Smooth muscle cell (in vitro differentiated cells): ENCODE measurements around the gene SLCO2B1. TPM values are rescaled to one million over a fixed set of nuclear protein-coding genes. Genes with fewer than 3 reads are reported as not detected.

ENCODE experiments used
- DNase-seq: peaks from one replicate; lab custom pipeline; 2025; ENCODE audit not compliant: unreplicated experiment; lab: John Stamatoyannopoulos, UW
- H2AFZ ChIP-seq: fragments of 200-600 bp; sonication (generic); 2 replicates; pipeline ENCODE4 v1.6.0; 2016; ENCODE audit warnings: antibody characterized with exemption, low read depth, mild to moderate bottlenecking
- H3F3A ChIP-seq: fragments of 200-600 bp; sonication (generic); 2 replicates; pipeline ENCODE4 v1.6.0; 2017; ENCODE audit warnings: antibody characterized with exemption, low read depth
- H3K27ac ChIP-seq: fragments of 200-600 bp; sonication (generic); 2 replicates; pipeline ENCODE4 v1.5.1; 2016; ENCODE audit warnings: low read depth, mild to moderate bottlenecking
- H3K27me3 ChIP-seq: fragments of 200-600 bp; sonication (generic); 2 replicates; pipeline ENCODE4 v1.6.1; 2016; ENCODE audit warnings: low read depth, mild to moderate bottlenecking
- H3K36me3 ChIP-seq: fragments of 200-600 bp; sonication (generic); 2 replicates; pipeline ENCODE4 v1.5.1; 2016; ENCODE audit warnings: low read depth
- H3K4me1 ChIP-seq: fragments of 200-600 bp; sonication (generic); 2 replicates; pipeline ENCODE4 v1.5.1; 2016; ENCODE audit warnings: low read depth
- H3K4me2 ChIP-seq: fragments of 200-600 bp; sonication (generic); 2 replicates; pipeline ENCODE4 v1.6.0; 2016; ENCODE audit warnings: mild to moderate bottlenecking
- H3K4me3 ChIP-seq: fragments of 200-600 bp; sonication (generic); 2 replicates; pipeline ENCODE4 v1.5.1; 2016; ENCODE audit warnings: mild to moderate bottlenecking
- H3K79me2 ChIP-seq: fragments of 200-600 bp; sonication (generic); 2 replicates; pipeline ENCODE4 v1.6.0; 2016; ENCODE audit warnings: low read depth, mild to moderate bottlenecking
- H3K9ac ChIP-seq: fragments of 200-600 bp; sonication (generic); 2 replicates; pipeline ENCODE4 v1.6.0; 2016; ENCODE audit warnings: low read depth
- H3K9me3 ChIP-seq: fragments of 200-600 bp; sonication (generic); replicated peaks from 2 replicates; pipeline ENCODE4 v1.5.1; 2016; ENCODE audit warnings: low read depth
- H4K20me1 ChIP-seq: fragments of 200-600 bp; sonication (generic); 2 replicates; pipeline ENCODE4 v1.6.0; 2016; ENCODE audit warnings: low read depth
- CTCF ChIP-seq: fragments of 200-600 bp; sonication (generic); IDR thresholded peaks from 2 replicates; pipeline ENCODE4 v1.5.1; 2017; ENCODE audit warnings: borderline replicate concordance, mild to moderate bottlenecking, antibody characterized with exemption; ENCODE audit not compliant: insufficient read depth, poor library complexity, severe bottlenecking
- WGBS: methylation state at CpG from one replicate; pipeline ENCODE4 v1.1.7; 2016; ENCODE audit warnings: low lambda C conversion rate; 5-methylcytosine and 5-hydroxymethylcytosine counted together
- polyA plus RNA-seq: library from polyadenylated mRNA; unstranded; fragments of >200 nt; fragmentation: Nextera tagmentation; extraction: Ambion mirVana; gene quantifications from 2 replicates; pipeline ENCODE4 v1.2.1, GENCODE V29; 2016
- total RNA-seq: library from RNA; depleted of rRNA; stranded (reverse); fragments of >200 nt; gene quantifications from 2 replicates; pipeline ENCODE4 v1.2.3, GENCODE V29; 2014

The SLCO2B1 gene
- total and polyA plus RNA-seq, 2 experiments from 2014 or later, result 0.30 TPM; not detected in 1

- no peak for DNase-seq
- Histone ChIP-seq H3F3A (no peaks in the 10 kb centered on the region), H3K27me3 (peaks cover 4% of the 10 kb centered on the region), H3K36me3 (no peaks in the 10 kb centered on the region), H2AFZ (no peak overlapping the region), H3K79me2 (no peaks in the 10 kb centered on the region), H3K9ac (no peak overlapping the region), H3K4me1 (no peaks in the 10 kb centered on the region), H3K9me3 (no peaks in the 10 kb centered on the region), H3K4me2 (no peak overlapping the region), H3K27ac (no peak overlapping the region), H3K4me3 (no peak overlapping the region), H4K20me1 (no peaks in the 10 kb centered on the region)
- WGBS, result 91% methylated on average over 3 of the region's 3 CpGs
- TF ChIP-seq CTCF, result no peak
Measured at GRCh38 chr11:75132080-75132479, 18.8 kb upstream of the SLCO2B1 start.

DNA sequence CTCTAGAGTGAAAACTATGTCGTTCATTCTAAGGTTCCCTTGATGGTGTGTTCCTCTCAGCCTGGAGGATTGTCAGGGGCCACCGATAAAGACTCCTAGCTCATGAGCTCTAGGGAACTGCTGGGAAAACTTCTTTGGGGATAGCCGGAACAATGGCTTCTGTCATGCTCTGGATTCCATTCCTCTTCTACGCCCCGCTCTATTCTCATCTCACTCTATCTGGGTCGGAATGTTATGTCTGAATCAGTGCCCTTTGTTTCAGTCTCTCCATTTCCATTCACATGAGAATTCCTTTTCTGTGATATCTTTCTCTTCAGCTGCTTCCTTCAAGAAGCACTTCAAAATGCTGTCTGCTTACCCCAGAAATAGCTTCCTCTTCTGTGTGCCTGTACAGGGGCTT lies 16.9 kb upstream of the SLCO2B1 start:
- DNase-seq, result no peak
- 73% methylated on average over 6 of the region's 6 CpGs for WGBS
- no peak overlapping the region for H3K9ac ChIP-seq
- TF ChIP-seq CTCF, result no peak
- no peaks in the 10 kb centered on the region for H4K20me1 ChIP-seq
- H3K9me3 ChIP-seq, result no peaks in the 10 kb centered on the region
- H3K36me3 ChIP-seq, result no peaks in the 10 kb centered on the region
- H3K79me2 ChIP-seq, result no peaks in the 10 kb centered on the region
- peaks cover 10% of the 10 kb centered on the region for H3K27me3 ChIP-seq
- H3K4me2 ChIP-seq, result no peak overlapping the region
- H3K4me3 ChIP-seq, result no peak overlapping the region
- H3K27ac ChIP-seq, result no peak overlapping the region
- H2AFZ ChIP-seq, result no peak overlapping the region
- H3K4me1 ChIP-seq, result no peaks in the 10 kb centered on the region
- H3F3A ChIP-seq, result no peaks in the 10 kb centered on the region

GRCh38 chr11:75135021-75135650 lies 15.8 kb upstream of the SLCO2B1 start:
- Histone ChIP-seq H3K4me3 (no peak overlapping the region), H3K9me3 (no peaks in the 10 kb centered on the region), H3K4me1 (no peaks in the 10 kb centered on the region), H3K4me2 (no peak overlapping the region), H4K20me1 (no peaks in the 10 kb centered on the region), H3K79me2 (no peaks in the 10 kb centered on the region), H3K27me3 (peaks cover 10% of the 10 kb centered on the region), H3F3A (no peaks in the 10 kb centered on the region), H3K27ac (no peak overlapping the region), H3K36me3 (no peaks in the 10 kb centered on the region), H2AFZ (no peak overlapping the region), H3K9ac (no peak overlapping the region)
- no peak for TF ChIP-seq CTCF
- DNase-seq, result no peak
- WGBS, result 86% methylated on average over 5 of the region's 5 CpGs

- no peak for DNase-seq
- no peak overlapping the region for H3K4me2 ChIP-seq
- H3K27ac ChIP-seq, result no peak overlapping the region
- H4K20me1 ChIP-seq, result no peaks in the 10 kb centered on the region
- no peaks in the 10 kb centered on the region for H3K36me3 ChIP-seq
- no peaks in the 10 kb centered on the region for H3K79me2 ChIP-seq
- H3K4me3 ChIP-seq, result no peak overlapping the region
- no peaks in the 10 kb centered on the region for H3K4me1 ChIP-seq
- H3K27me3 ChIP-seq, result peaks cover 10% of the 10 kb centered on the region
- H3K9me3 ChIP-seq, result no peaks in the 10 kb centered on the region
- no peak overlapping the region for H3K9ac ChIP-seq
- 76% methylated on average over 1 of the region's 1 CpG for WGBS
- no peaks in the 10 kb centered on the region for H3F3A ChIP-seq
- TF ChIP-seq CTCF, result no peak
- no peak overlapping the region for H2AFZ ChIP-seq
Measured at GRCh38 chr11:75135651-75136050, 15.3 kb upstream of the SLCO2B1 start.
